Stimulated activated CD4-positive, alpha-beta T cell treated with anti-CD3 and anti-CD28 coated beads, Interleukin-2, amount 100 ng/mL, for 4 hours (primary cell): ENCODE results near the gene RDM1.
"Not testable (repeated sequence)": the region's sequence is repeated elsewhere in the genome, so short reads cannot be mapped to it uniquely, and the experiment has no call there.

Source experiments
- DNase-seq: peaks from one replicate; pipeline ENCODE4 v3.0.0-alpha.2; 2020; ENCODE audit warnings: low read depth

Gene RDM1

GRCh38 chr17:35930211-35931065 lies at the start of gene RDM1:
TSS of gene RDM1 (minus strand) at chr17:35930773. CDS start at chr17:35930727, 46 bp downstream.
- DNase-seq = peak; percentile 57

DNA sequence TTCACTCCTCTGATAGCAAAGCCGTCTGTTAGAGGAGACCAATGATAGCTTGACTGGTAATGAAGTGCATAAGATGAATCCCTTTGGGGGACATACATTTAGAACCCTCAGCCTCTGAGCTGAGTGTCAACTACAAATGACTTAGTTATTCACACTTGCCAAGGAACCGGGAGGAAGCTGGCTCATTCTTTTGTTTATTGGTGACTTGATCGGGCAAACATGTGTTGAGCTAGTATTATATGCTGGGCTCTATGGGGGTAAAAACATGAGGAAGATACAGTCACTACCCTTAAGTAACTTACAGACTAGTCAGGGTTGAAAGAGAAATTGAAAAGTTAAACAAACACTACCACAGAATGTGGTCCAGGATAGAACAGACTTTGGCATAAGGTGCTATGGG lies 47.8 kb upstream of the RDM1 start:
- no peak for DNase-seq

DNA sequence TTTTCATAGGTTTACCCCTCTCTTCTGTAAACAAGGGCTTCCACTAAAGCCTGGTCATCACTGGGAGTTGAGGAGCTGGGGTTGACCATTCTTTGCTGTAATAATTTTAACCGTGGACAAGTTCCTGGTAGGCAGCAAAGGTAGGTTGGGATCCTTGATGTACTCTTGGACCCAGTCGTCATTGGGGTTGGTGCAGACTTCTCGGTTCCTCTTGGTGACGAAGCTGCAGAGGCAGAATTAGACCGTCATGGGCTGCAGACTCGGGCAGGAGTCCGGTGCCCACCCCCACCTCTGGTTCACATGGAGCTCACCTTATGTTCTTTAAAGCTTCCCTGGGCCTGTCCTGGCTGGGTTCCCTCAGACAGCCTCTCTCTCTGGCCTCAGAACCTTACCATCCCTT lies 46.9 kb upstream of the RDM1 start:
- DNase-seq = no peak

GRCh38 chr17:35973333-35974260 lies 43.0 kb upstream of the RDM1 start:
- no peak for DNase-seq

DNA sequence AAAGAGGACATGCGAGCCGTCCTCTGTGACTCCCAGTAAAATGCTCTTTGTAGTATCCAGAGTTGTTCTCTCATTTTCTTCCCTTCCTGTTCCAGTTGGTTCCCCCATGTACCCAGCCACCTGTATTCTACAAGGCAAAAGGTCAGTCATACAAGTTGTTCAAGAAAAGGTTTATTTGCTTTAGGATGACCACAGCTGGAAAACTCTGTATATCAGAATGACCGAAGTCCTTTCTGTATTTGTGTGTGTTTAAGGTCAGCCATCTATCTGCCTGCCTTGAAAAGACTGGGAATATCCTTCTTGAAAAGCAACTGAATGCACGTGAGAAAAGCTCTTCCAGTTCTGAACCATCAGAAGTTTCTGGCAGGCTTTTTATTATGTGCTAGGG lies 42.4 kb upstream of the RDM1 start:
- no peak for DNase-seq

DNA sequence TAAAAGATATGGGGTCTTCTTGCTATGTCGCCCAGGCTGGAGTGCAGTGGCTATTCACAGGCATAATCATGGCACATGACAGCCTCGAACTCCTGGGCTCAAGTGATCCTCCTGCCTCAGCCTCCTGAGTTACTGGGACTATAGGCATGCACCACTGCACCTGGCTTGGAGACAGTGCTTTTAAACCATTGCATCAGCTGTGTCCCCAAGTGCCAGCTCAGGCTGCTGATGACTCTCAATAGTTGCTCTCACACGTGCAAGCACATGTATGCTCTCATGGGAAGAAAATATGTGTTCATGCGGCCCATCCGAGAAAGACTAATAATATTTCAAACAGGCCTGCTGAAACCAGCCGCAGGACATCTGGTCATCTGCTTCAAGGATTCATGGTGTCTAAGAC lies 42.0 kb upstream of the RDM1 start:
- no peak for DNase-seq

DNA sequence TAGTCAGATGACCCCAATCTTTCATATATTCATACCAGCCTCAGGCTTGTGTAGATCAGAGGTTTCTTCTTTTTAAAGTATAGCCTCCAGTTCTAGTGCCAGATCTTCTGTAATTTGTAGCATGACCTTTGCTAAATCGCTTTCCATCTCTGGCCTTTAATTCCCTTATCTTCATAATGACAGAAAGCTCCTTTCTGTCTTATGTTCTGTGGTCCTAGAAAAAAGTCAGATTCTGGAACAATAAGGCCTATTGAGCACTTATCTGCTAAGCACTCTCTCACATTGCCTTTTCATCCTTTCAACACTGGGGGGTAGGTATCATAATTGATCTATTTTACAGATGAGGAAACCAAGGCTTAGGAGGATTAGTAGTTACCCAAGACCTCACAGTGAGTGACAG lies 41.5 kb upstream of the RDM1 start:
- no peak for DNase-seq

DNA sequence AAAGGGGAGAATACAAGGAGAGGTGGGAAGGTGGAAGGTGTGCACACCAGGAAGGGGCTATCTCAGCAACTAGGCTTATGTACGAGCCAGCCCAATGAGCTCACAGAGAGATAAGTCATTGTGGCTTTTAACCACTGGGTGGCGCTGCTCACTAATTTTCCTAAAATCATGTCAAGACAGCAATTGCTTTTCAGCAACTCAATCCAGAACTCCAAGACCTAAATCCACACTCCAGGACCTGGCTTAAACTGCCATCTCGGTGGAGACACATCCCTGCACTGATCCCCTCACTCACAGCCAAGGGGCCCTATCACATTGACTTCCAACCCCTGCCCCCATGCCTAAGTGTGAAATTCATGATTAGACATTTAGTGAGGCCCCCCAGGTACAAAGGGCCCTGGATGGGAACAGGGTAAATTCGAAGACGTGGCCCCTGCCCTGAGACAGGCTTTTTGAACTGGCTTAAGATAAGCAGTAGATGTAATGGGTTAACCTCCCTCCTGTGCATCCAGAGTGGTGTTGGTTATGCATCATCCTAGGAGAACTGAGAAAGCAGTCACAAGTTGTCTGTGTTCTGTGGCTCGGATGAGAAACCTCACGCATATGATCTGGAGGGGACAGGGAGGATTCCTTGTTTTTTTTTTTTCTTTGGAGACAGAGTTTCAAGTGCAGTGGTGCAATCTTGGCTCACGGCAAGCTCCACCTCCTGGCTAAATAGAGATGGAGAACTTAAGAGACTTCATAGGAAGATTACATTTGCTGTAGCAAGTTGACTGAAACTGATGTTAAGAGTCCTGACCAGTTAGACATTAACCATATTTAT lies 39.2 kb upstream of the RDM1 start:
- DNase-seq = peak; percentile 40

GRCh38 chr17:35968520-35969054 lies 38.0 kb upstream of the RDM1 start:
- DNase-seq = no peak

DNA sequence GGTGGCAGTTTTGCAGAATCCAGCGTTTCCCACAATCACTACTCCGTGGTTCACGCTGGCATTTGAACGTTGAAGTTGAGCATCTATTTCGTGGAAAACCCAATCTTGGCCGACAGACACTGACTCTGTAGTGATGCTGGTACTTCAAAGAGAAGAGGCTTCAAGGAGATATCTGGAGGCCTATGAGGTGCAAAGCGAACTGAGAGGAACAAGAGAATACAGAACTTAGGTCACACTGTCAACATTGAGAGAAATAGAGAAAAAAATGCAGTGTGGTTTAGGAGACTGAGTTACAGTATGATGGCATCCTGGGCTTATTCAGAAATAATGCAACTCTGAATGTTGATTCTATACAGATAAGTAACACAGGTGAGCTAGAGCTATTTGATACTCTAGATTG lies 34.7 kb upstream of the RDM1 start:
- DNase-seq = no peak

DNA sequence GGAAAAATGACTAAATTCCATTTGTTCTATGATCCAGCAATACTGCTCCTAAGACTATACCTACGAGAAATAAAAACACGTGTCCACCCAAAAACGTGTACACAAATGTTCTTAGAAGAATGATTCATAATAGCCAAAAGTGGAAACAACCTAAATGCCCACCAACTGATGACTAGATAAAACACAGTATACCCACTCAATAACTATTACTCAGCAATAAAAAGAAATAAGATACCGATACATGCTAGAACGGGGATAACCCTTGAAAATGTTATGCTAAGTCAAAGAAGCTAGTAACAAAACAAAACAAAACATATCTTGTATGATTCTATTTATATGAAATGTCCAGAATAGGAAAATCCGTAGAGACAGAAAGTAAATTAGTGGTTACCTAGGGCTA lies 33.1 kb upstream of the RDM1 start:
- no peak for DNase-seq

GRCh38 chr17:35953720-35954119 lies 23.1 kb upstream of the RDM1 start:
- DNase-seq = no peak

DNA sequence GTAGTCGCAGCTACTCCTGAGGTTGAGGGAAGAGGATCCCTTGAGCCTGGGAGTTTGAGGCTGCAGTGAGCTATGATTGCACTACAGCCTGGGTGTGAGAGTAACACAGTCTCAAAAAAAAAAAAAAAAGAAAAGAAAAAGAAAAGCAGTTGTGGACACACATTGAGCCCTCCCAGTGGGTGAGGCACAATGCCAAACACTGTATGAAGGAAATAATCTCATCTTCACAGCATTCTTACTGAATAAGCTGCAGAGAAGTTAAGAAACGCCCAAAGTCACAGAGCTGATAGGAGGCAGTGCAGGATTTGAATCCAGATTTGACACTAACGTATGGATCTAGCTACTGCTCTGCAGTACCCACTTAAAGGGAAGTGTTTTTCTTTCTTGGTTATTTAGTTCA lies 18.8 kb upstream of the RDM1 start:
- DNase-seq = no peak

GRCh38 chr17:35948092-35948491 lies 17.5 kb upstream of the RDM1 start:
- DNase-seq = no peak

GRCh38 chr17:35947156-35947585 lies 16.6 kb upstream of the RDM1 start:
- DNase-seq = peak; percentile 1

DNA sequence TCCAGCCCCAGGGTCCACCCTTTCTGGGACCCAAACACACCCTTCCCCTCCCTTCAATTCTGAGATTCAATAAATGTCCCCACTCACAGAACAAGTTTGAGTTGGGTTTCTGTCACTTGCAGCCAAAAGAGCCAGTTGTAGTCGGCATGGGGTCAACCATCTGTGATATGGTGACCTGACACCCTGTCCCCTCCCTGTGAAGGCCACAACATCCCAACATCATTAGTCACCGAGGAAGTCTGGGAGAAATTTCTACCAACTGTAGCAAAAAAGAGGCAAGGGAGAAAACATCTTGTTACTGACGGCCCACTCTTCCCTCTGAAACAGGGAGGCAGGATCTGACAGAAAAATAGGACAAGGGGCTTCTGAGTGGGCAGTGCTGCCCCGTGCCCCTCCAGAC lies 13.6 kb upstream of the RDM1 start:
- DNase-seq = no peak

- DNase-seq = no peak
These were observed 13.0 kb upstream of the RDM1 start, which contains the start of gene LYZL6 for GRCh38 chr17:35943537-35943936. TSS of gene LYZL6 (minus strand) at chr17:35943713. CDS start at chr17:35939356, 4,357 bp downstream.

DNA sequence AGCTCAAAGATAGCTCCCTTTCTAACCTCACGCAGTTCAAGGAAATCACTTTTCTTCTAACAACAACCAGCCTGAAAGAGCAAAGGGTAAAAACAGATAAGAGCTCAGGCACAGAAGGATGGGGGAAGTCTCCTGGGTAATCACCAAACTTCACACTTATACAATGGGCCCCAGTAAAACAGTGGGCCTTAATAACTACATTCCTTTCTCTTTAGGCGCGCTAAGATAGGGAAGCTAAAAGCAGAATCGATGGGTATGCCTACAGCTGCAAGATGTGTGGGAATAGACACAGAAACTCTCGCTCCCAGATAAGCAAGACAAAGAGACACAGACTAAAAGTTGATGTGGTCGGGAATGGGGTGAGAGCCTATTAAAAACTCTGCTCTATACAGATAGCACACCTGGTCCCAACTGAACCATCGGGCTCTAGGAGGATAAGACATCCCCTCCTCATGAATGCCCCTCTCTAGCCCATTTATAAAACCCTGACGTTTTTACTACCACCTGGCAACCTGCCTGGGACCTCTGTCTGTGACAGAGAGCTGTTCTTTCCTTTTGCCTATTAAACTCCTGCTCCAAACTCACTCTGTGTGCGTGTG lies 12.1 kb upstream of the RDM1 start:
- no peak for DNase-seq

DNA sequence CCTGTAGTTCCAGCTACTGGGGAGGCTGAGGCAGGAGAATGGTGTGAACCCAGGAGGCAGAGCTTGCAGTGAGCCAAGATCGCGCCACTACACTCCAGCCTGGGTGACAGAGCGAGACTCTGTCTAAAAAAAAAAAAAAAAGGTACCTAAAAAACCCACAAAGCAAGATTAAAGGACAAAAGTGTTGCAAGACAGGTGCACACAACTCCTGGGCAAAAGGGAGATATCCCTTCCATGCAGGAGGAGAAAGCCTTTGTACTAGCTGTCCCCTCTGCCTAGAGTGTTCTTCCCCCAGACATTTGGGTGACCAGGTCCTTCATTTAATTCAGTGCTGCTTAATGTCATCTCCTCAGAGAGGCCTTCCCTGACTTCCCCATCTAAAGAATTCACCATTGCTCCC lies 7.9 kb upstream of the RDM1 start:
- not testable (repeated sequence) for DNase-seq

- no peak for DNase-seq
These were observed 5.5 kb upstream of the RDM1 start for GRCh38 chr17:35936063-35936462.

GRCh38 chr17:35934760-35935159 lies 4.2 kb upstream of the RDM1 start:
- DNase-seq = no peak
